ENCODE measurements around the gene TAMALIN. TPM values are rescaled to one million over a fixed set of nuclear protein-coding genes. Genes with fewer than 3 reads are reported as not detected.

The TAMALIN gene
- total RNA-seq, 1 experiment from 2014 or later = not detected

DNA sequence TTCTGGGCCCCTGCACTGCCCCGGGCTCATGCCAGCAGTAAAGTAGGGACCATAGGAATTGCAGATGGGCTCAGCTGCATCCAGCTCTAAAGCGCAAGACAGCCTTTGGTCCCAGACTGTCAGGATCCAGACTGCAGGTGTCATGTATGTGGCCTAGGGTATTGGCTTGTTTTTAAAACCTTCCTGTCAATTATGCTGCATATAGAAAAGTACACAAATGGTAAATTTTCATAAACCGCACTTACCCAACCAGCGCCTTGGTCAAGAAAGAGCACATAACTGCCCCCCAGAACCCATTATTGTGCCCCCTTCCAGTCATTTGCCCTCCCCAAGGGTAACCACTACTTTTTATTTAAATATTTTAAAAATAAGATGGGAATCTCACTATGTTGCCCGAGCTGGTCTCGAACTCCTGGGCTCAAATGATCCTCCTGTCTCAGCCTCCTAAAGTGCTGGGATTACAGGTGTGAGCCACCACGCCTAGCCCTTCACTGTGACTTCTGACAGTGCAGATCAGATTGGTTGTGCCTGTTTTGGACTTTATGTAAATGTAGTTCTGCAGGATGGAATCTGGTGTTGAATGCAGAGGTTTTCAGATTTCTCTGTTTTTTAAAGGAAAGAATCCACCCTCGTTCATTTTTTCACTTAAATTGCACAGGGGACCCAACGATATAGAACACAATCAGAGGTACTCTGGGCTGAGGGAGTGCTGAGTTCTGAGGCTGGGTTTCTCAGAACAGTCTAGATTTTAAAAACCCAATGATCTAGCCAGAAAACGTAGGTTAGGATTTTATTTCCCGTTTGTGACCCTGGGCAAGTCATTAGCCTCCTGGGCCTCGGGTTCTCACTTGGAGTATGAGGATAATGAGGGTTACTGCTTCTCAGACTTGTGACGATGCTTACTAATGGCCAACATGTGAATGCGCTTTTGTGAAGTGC lies 51.2 kb downstream of the TAMALIN start:
- no peaks in the 10 kb centered on the region for H3K27me3 Mint-ChIP-seq (ENCODE audit: insufficient read depth, unreplicated experiment)
- peaks cover 6% of the 10 kb centered on the region for H3K36me3 Mint-ChIP-seq (ENCODE audit: insufficient read depth, unreplicated experiment)
- H3K4me1 Mint-ChIP-seq (ENCODE audit: insufficient read depth, unreplicated experiment) = no peaks in the 10 kb centered on the region
- H3K9me3 Mint-ChIP-seq (ENCODE audit: unreplicated experiment) = no peaks in the 10 kb centered on the region
- ChIA-PET POLR2A (no interaction called here), CTCF (interaction anchor here (0.6 to 32.1 kb wide), 3 partner anchors 25 to 1009 kb away, joined by 3 to 560 read pairs (median 9); no protein-coding TSS in a partner anchor)
- no peak for TF ChIP-seq CTCF (IDR thresholded peaks at IDR 0.05; ENCODE audit: unreplicated experiment)
- no peak overlapping the region for H3K4me3 Mint-ChIP-seq (ENCODE audit: unreplicated experiment)
- H3K27ac Mint-ChIP-seq (ENCODE audit: low read depth, unreplicated experiment) = no peak overlapping the region
- intact Hi-C loops (cut with micrococcal nuclease) = no loop called here
- DNase-seq (ENCODE audit: unreplicated experiment) = no peak
- no TSS peak for BruUV-seq (replicated peaks)

GRCh38 chr12:52058631-52059361 lies 52.0 kb downstream of the TAMALIN start:
- Mint-ChIP-seq H3K9me3 (ENCODE audit: unreplicated experiment) (no peaks in the 10 kb centered on the region), H3K27ac (ENCODE audit: low read depth, unreplicated experiment) (no peak overlapping the region), H3K4me3 (ENCODE audit: unreplicated experiment) (no peak overlapping the region), H3K27me3 (ENCODE audit: insufficient read depth, unreplicated experiment) (no peaks in the 10 kb centered on the region), H3K36me3 (ENCODE audit: insufficient read depth, unreplicated experiment) (peaks cover 6% of the 10 kb centered on the region), H3K4me1 (ENCODE audit: insufficient read depth, unreplicated experiment) (no peaks in the 10 kb centered on the region)
- DNase-seq (ENCODE audit: unreplicated experiment) = no peak
- TF ChIP-seq CTCF (IDR thresholded peaks at IDR 0.05; ENCODE audit: unreplicated experiment) = no peak
- ChIA-PET POLR2A (no interaction called here), CTCF (interaction anchor here (0.5 to 32.1 kb wide), 4 partner anchors 12 to 96 kb away, joined by 3 to 560 read pairs (median 7); partner anchors contain the start of gene ATG101)
- intact Hi-C loops (cut with micrococcal nuclease) = no loop called here
- no TSS peak for BruUV-seq (replicated peaks)

- DNase-seq (ENCODE audit: unreplicated experiment) = no peak
- POLR2A ChIA-PET = no interaction called here
- no TSS peak for BruUV-seq (replicated peaks)
Measured at GRCh38 chr12:52059582-52060497, 53.1 kb downstream of the TAMALIN start.

More at GRCh38 chr12:52059582-52060497, 53.1 kb downstream of the TAMALIN start:
- no peaks in the 10 kb centered on the region for H3K27me3 Mint-ChIP-seq (ENCODE audit: insufficient read depth, unreplicated experiment)
- no peak overlapping the region for H3K4me3 Mint-ChIP-seq (ENCODE audit: unreplicated experiment)
- H3K27ac Mint-ChIP-seq (ENCODE audit: low read depth, unreplicated experiment) = no peak overlapping the region
- H3K4me1 Mint-ChIP-seq (ENCODE audit: insufficient read depth, unreplicated experiment) = no peaks in the 10 kb centered on the region
- H3K36me3 Mint-ChIP-seq (ENCODE audit: insufficient read depth, unreplicated experiment) = peaks cover 6% of the 10 kb centered on the region
- H3K9me3 Mint-ChIP-seq (ENCODE audit: unreplicated experiment) = no peaks in the 10 kb centered on the region
- intact Hi-C loops (cut with micrococcal nuclease) = no loop called here
- no peak for TF ChIP-seq CTCF (IDR thresholded peaks at IDR 0.05; ENCODE audit: unreplicated experiment)
- CTCF ChIA-PET = interaction anchor here (1.1 to 32.1 kb wide), 4 partner anchors 9 to 35 kb away, joined by 4 to 560 read pairs (median 7); partner anchors contain the start of gene ATG101

Data from MCF 10A (cell line).